GM21526 (cell line): ENCODE data around the gene CD27.
"Not testable (repeated sequence)": the region's sequence is repeated elsewhere in the genome, so short reads cannot be mapped to it uniquely, and the experiment has no call there.

Experiments
- ATAC-seq: cut with Tn5 transposase; IDR thresholded peaks from one replicate; pipeline ENCODE4 v1.9.1; 2021; ENCODE audit warnings: moderate library complexity; ENCODE audit not compliant: unreplicated experiment, low FRiP score

CD27 gene

DNA sequence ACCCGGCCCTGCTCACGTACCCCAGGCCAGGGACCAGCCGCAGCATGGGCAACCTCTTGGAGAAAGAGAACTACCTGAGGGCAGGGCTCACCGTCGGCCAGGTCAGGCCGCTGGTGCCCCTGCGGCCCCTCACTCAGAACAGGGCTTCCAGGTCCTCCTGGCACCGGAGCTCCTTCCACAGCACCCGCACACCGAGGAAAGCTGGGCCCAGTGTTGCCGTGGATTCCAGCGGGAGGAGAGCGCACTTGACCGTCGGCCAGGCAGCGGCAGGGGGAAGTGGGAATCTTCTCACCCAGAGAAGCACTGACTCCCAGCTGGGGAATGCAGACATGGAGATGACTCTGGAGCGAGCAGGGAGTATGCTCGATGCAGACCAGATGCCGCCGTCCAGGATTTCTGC lies 33.7 kb downstream of the CD27 start:
- ATAC-seq, result no peak

DNA sequence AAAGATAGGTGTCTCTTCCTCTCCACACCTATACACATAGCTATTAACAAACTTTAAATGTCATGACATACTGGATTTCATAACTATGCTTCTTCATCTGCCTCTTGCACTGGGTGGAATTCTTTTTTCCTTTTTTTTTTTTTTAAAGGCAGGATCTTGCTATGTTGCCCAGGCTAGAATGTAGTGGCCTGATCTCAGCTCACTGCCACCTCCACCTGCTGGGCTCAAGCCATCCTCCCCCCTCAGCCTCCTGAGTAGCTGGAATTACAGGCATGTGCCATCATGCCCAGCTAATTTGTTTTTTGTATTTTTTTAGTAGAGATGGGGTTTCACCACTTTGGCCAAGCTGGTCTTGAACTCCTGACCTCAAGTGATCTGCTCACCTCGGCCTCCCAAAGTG lies 43.5 kb downstream of the CD27 start:
- ATAC-seq, result no peak

DNA sequence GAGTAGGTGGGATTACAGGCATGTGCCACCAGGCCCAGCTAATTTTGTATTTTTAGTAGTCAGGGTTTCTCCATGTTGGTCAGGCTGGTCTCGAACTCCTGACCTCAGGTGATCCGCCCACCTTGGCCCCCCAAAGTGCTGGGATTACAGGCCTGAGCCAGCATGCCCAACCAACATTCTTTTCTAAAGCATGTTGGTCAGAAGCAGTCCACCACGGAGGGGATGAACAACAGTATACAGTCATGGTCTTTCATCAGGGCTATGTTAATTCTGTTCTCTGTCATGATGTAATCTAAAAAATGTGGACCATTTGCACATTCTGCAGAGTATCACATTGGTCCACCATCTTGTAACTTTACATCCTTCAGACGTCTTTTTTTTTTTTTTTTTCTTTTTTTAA lies 44.7 kb downstream of the CD27 start:
- no peak for ATAC-seq

DNA sequence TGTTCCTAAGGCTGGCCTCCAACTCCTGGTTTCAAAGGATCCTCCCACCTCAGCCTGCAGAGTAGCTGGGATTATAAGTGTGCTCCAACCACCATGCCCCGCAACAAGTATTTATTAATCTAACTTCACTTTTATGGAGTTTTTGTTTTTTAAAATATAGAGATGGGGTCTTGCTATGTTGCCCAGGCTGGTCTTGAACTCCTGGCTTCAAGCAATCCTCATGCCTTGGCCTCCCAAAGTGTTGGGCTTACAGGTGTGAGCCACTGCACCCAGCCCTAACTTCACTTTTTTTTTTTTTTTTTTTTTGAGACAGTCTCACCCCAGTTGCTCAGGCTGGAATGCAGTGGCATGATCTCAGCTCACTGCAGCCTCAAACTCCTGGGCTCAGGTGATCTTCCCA lies 45.9 kb downstream of the CD27 start:
- not testable (repeated sequence) for ATAC-seq

DNA sequence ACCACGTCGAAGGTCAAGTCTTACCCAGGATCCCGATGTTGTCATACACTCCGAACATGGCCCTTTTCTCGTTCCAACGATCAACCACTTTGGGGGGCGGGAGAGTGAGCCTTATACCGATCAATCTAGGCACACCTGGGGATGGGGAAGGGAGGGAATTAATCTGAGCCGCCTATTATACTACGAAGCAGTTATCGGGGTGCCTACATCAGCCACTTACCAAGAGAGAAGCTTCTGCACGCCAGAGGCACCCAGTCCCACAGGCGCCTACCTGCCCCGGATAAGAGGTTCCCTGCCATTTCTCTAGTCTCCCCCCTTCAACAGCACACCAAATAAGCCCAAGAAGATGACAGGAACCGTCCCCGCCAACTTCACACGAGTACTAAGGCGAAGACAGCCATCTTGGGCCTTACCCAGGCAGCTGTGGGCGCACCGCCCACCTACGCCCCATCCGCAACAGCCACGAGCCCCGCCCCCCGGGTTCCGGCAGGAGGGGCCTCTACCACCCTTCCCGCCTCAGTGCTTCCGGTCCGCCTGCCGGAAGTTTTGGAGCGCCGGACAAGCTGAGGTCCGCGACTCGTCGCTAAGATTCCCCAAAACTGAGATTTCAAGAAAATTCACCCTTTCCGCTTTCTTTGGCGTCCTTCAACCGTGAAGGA lies 48.2 kb downstream of the CD27 start, which contains the start of gene MRPL51:
Gene MRPL51 (minus strand): TSS at position 425 of the 659 bp plus-strand sequence. CDS start 126 bp downstream, at position 299.
- ATAC-seq, result peak; percentile 70

DNA sequence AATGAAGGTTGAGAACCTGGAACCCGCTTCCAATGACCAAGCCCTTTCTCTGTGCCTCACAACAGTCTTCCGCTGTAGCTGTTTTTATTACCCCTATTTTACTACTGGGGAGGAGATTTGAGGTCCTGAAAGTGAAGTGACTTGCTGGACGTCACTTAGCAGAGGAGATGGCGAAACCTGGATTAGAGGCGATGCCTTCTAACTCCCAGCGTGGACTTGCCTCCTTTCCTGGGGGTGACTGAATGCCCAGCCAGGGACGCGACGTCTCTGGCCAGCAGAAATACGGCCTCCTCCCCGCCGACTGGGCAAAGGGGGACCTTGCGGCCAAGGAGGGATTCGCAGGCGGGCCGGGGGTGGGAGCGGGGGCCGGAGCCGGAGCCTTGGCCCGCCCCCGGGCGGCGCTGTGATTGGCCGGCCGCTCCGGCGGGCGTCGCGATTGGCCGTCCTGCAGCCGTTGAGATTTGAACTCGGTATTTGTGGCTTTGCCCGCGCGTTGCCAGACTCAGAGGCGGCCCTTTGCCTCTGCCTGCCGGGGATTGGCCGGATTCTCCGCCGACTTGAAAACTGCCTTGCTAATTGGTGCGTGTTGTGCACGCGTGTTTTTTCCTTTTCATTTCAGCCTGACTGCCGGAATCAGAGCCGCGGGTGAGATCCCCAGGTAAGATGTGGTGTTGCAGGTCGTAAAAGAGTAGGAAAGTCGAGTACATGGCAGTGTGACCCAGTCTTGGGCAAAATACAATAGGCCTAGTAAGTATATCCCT lies 48.9 kb downstream of the CD27 start, which contains the start of gene NCAPD2:
Gene NCAPD2 (plus strand): TSS at position 606 of the 761 bp plus-strand sequence. CDS start 997 bp downstream, outside the sequence.
- peak; percentile 69 for ATAC-seq

DNA sequence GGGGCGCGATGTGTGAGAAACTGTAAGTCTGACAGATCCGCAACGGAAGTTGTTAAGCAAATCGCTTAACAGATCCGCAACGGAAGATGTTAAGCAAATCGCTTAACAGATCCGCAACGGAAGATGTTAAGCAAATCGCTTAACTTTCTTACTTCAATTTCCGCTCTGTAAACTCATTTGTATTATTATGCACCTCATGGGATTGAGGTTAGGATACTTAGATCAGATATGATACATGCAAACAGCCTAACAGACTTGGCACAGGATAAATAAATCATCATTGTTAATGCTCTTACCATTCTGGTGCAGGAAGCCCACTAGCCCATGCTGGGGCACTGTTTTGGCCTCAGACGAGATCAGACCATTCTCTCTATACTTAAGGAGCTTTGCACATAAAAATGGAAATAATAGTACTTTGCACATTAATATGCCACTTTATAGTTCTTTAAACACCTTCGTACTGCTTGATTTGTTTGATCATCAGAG lies 49.5 kb downstream of the CD27 start:
- ATAC-seq, result peak; percentile 32

DNA sequence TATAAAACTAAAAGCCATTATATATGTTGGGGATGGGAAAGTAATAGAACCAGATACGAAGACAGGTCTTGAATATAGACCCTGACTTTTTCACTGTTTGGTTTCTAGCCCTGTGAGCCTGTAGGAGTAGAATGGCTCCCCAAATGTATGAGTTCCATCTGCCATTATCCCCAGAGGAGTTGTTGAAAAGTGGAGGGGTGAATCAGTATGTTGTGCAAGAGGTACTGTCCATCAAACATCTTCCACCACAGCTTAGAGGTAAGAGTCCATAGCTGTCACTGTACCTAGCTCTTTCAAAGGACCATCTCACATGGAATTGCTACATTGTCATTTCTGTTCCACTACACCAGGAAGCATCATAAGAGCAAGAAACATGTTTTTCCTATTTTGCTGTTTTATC lies 50.2 kb downstream of the CD27 start:
- no peak for ATAC-seq

DNA sequence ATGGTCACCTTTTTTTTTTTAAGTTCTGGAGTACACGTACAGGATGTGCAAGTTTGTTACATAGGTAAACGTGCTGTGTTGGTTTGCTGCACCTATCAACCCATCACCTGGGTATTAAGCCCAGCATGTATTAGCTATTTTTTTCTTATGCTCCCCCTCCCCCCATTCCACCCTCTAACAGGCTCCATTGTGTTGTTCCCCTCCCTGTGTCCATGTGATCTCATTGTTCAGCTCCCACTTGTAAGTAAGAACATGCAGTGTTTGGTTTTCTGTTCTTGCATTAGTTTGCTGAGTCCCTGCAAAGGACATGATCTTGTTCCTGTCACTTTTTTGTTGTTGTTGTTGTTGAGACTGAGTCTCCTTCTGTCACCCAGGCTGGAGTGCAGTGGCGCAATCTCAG lies 52.5 kb downstream of the CD27 start:
- ATAC-seq, result not testable (repeated sequence)

DNA sequence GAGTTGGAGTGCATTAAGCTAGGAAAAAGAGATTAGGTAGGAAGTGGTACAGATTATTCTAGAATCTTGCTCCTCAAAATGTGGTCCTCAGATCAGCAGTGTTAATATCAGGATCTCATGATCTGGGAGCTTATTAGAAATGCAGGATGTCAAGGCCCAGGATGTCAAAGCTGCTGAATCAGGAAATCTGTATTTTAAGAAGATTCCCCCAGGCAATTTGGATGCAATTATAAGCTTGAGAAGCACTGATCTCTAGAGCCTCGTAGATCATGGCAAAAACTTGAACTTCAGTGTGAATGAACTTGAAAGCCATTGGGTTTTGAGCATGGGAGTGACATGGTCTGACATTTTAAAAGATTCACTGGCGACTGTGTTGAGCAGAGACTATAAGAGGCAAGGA lies 55.7 kb downstream of the CD27 start:
- ATAC-seq, result no peak
